H1 (cell line): Measurements from ENCODE around the gene SAP30. TPM values are rescaled to one million over a fixed set of nuclear protein-coding genes. Genes with fewer than 3 reads are reported as not detected.
A peak's percentile ranks its signal among the peaks of the same experiment; 100 is the strongest.

Experiments used
- CBX8 ChIP-seq: fragments of 300-800, 300-1000 bp; sonication (generic); IDR thresholded peaks from 2 replicates; pipeline ENCODE4 v1.7.1; 2016; ENCODE audit warnings: low read depth, low read length, borderline replicate concordance
- CEBPB ChIP-seq: IDR thresholded peaks from 2 replicates; pipeline ENCODE4 v1.6.1; 2012; ENCODE audit warnings: low read depth, low read length
- CHD7 ChIP-seq: fragments of 300-600 bp; sonication (generic); IDR thresholded peaks from 2 replicates; pipeline ENCODE4 v1.7.1; 2012; ENCODE audit warnings: low read length, moderate library complexity, mild to moderate bottlenecking, inconsistent platforms; ENCODE audit not compliant: insufficient replicate concordance
- EGR1 ChIP-seq: IDR thresholded peaks from 2 replicates; pipeline ENCODE4 v1.6.1; 2011; ENCODE audit warnings: low read depth, low read length, borderline replicate concordance
- FOSL1 ChIP-seq: IDR thresholded peaks from 2 replicates; pipeline ENCODE4 v1.6.1; 2011; ENCODE audit warnings: mild to moderate bottlenecking, low read depth, low read length, moderate library complexity; ENCODE audit not compliant: insufficient read depth
- GABPA ChIP-seq: IDR thresholded peaks from 2 replicates; pipeline ENCODE4 v1.6.1; 2011; ENCODE audit warnings: mild to moderate bottlenecking, low read length, moderate library complexity, borderline replicate concordance; ENCODE audit not compliant: insufficient read depth
- HDAC2 ChIP-seq, 2 experiments: fragments of 300-600 bp in 1 of 2; sonication (generic) in 1 of 2; IDR thresholded peaks; 2 replicates each; pipeline ENCODE4 v1.6.1; 2011 to 2012; ENCODE audit warnings: low read depth in 2 of 2, low read length in 2 of 2, mild to moderate bottlenecking in 2 of 2, moderate library complexity in 2 of 2, borderline replicate concordance in 1 of 2, inconsistent platforms in 1 of 2
- NANOG ChIP-seq: IDR thresholded peaks from 2 replicates; pipeline ENCODE4 v1.6.1; 2011; ENCODE audit warnings: low read length, low read depth, mild to moderate bottlenecking, inconsistent platforms; ENCODE audit not compliant: insufficient read depth, poor library complexity, severe bottlenecking
- RXRA ChIP-seq: IDR thresholded peaks from 2 replicates; pipeline ENCODE4 v1.6.1; 2011; ENCODE audit warnings: low read depth, mild to moderate bottlenecking, low read length, moderate library complexity; ENCODE audit not compliant: insufficient read depth
- polyA plus RNA-seq, 7 experiments: library from polyadenylated mRNA; depleted of rRNA in 3 of 7; stranded (reverse) in 5 of 7; unstranded in 2 of 7; fragments of >200 nt in 5 of 7; fragments of 200-250 nt in 2 of 7; gene quantifications; 1 replicate in 5 of 7; 2 replicates in 1 of 7; 4 replicates in 1 of 7; pipeline versions ENCODE4 v1.2.1 to v1.2.3, GENCODE V29; 2011 to 2013; ENCODE audit warnings: missing spikeins in 2 of 7, mixed read lengths in 2 of 7
- total RNA-seq: library from RNA; stranded (reverse); fragmentation: NEBNext Ultra II Directional; extraction: Animal tissue kit (Norgen Biotek cat#: 25700); gene quantifications from 2 replicates; pipeline ENCODE4 v1.2.1, GENCODE V29; 2021

Gene SAP30
- total and polyA plus RNA-seq, 2 of the 8 experiments (the other 6 are each of a cell fraction or from before 2014, with no cell fraction given) = 7.7 to 21.1 TPM

GRCh38 chr4:173371292-173372192 is 788 bp downstream of the SAP30 start (continued):
- TF ChIP-seq NANOG (no peak), CBX8 (no peak), EGR1 (no peak), RXRA (no peak), CEBPB (no peak), CHD7 (no peak), HDAC2 (IDR thresholded peaks at IDR 0.05; ENCODE audit: borderline replicate concordance in 1 of 2, low read depth in 2 of 2, low read length in 2 of 2) (peak in 1 of 2 experiments; percentile 12; a peak in 1 of 4 replicates), FOSL1 (no peak), GABPA (no peak)
